Measurements from ENCODE around the gene MTAP.

The MTAP gene

DNA sequence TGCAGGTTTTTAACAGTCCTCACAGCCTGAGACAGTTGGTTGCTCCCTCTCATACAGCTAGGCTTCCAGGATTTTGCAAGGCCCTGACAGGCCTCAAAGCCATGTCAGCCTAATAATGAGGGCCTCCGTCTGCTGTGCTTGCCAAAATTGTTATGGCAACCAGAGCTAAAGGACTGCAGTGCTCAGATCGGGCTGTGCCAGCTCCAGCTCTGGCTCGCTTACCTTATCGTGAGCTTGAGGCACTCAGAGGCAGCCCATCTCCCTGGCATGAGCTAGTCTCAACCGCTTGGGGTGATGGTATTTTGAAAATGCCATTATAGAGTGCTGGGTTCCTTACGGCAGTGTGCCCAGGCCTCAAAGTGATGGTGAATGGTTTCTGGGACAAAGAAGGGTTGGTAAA, 8.4 kb downstream of the MTAP start:
- H3K79me2 ChIP-seq (ENCODE audit: insufficient read depth, low read length): peaks cover 97% of the 10 kb centered on the region
- no peak overlapping the region for H3K4me2 ChIP-seq (ENCODE audit: insufficient read depth, low read length)
- H3K4me3 ChIP-seq (ENCODE audit: low read depth in 1 of 2, low read length in 2 of 2): no peak overlapping the region
- H3K27me3 ChIP-seq (ENCODE audit: insufficient read depth, low read length, poor library complexity): no peaks in the 10 kb centered on the region
- DNase-seq (no peak), ATAC-seq (ENCODE audit: insufficient read depth, low read depth) (no peak)
- H3K4me1 ChIP-seq (ENCODE audit: insufficient read depth, low read length): peaks cover 29% of the 10 kb centered on the region
- 0 out of 2 replicates have a peak overlapping the region, but pooled peaks have one; percentile 13 for H3K27ac ChIP-seq (ENCODE audit: low read length)
- no peak overlapping the region for H2AFZ ChIP-seq (ENCODE audit: low read depth, low read length)
- peaks cover 62% of the 10 kb centered on the region for H4K20me1 ChIP-seq (ENCODE audit: insufficient read depth, low read length)
- no peaks in the 10 kb centered on the region for H3K9me3 ChIP-seq (ENCODE audit: insufficient read depth, low read length, severe bottlenecking)
- peaks cover 79% of the 10 kb centered on the region for H3K36me3 ChIP-seq (ENCODE audit: insufficient read depth, low read length)
- TF ChIP-seq EZH2 (IDR thresholded peaks at IDR 0.05; ENCODE audit: borderline replicate concordance, low read depth, low read length, severe bottlenecking): no peak
- TF ChIP-seq, protein P1, sequence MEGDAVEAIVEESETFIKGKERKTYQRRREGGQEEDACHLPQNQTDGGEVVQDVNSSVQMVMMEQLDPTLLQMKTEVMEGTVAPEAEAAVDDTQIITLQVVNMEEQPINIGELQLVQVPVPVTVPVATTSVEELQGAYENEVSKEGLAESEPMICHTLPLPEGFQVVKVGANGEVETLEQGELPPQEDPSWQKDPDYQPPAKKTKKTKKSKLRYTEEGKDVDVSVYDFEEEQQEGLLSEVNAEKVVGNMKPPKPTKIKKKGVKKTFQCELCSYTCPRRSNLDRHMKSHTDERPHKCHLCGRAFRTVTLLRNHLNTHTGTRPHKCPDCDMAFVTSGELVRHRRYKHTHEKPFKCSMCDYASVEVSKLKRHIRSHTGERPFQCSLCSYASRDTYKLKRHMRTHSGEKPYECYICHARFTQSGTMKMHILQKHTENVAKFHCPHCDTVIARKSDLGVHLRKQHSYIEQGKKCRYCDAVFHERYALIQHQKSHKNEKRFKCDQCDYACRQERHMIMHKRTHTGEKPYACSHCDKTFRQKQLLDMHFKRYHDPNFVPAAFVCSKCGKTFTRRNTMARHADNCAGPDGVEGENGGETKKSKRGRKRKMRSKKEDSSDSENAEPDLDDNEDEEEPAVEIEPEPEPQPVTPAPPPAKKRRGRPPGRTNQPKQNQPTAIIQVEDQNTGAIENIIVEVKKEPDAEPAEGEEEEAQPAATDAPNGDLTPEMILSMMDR (IDR thresholded peaks at IDR 0.05; ENCODE audit: borderline replicate concordance, extremely low read depth, low read length, poor library complexity, severe bottlenecking): no peak
- H3K9ac ChIP-seq (ENCODE audit: low read depth, low read length): no peak overlapping the region

DNA sequence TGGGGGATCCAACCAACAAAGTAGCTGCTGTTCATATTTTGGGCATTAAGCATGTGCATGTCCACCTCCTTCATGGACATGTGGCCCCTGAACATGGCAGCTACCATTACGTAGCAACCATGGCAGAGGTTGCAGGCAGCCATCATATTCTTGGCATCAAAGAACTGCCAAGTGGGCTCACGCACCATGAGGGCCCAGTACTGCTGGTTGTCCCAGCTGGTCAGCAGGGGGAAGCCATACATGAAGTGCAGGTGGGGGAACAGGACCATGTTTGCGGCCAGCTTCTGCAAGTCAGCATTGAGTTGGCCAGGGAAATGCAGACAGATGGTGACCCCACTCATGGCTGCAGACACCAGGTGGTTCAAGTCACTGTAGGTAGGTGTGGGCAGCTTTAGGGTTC, 9.5 kb downstream of the MTAP start:
- Histone ChIP-seq H3K4me2 (ENCODE audit: insufficient read depth, low read length) (no peak overlapping the region), H3K4me1 (ENCODE audit: insufficient read depth, low read length) (peaks cover 19% of the 10 kb centered on the region), H4K20me1 (ENCODE audit: insufficient read depth, low read length) (peaks cover 53% of the 10 kb centered on the region), H3K36me3 (ENCODE audit: insufficient read depth, low read length) (peaks cover 83% of the 10 kb centered on the region), H3K79me2 (ENCODE audit: insufficient read depth, low read length) (peaks cover 97% of the 10 kb centered on the region), H3K27ac (ENCODE audit: low read length) (no peak overlapping the region), H2AFZ (ENCODE audit: low read depth, low read length) (no peak overlapping the region), H3K4me3 (ENCODE audit: low read depth in 1 of 2, low read length in 2 of 2) (no peak overlapping the region), H3K27me3 (ENCODE audit: insufficient read depth, low read length, poor library complexity) (no peaks in the 10 kb centered on the region), H3K9me3 (ENCODE audit: insufficient read depth, low read length, severe bottlenecking) (no peaks in the 10 kb centered on the region), H3K9ac (ENCODE audit: low read depth, low read length) (no peak overlapping the region)
- TF ChIP-seq, protein P1 (IDR thresholded peaks at IDR 0.05; ENCODE audit: borderline replicate concordance, extremely low read depth, low read length, poor library complexity, severe bottlenecking): no peak
- no peak for TF ChIP-seq EZH2 (IDR thresholded peaks at IDR 0.05; ENCODE audit: borderline replicate concordance, low read depth, low read length, severe bottlenecking)
- ATAC-seq (ENCODE audit: insufficient read depth, low read depth) (no peak), DNase-seq (no peak)

GRCh38 chr9:21812415-21812814, 10.0 kb downstream of the MTAP start:
- Histone ChIP-seq H3K9me3 (ENCODE audit: insufficient read depth, low read length, severe bottlenecking) (no peaks in the 10 kb centered on the region), H3K27ac (ENCODE audit: low read length) (no peak overlapping the region), H3K79me2 (ENCODE audit: insufficient read depth, low read length) (peaks cover 97% of the 10 kb centered on the region), H3K4me1 (ENCODE audit: insufficient read depth, low read length) (peaks cover 19% of the 10 kb centered on the region), H4K20me1 (ENCODE audit: insufficient read depth, low read length) (peaks cover 48% of the 10 kb centered on the region), H3K9ac (ENCODE audit: low read depth, low read length) (no peak overlapping the region), H3K36me3 (ENCODE audit: insufficient read depth, low read length) (peaks cover 83% of the 10 kb centered on the region), H3K4me2 (ENCODE audit: insufficient read depth, low read length) (no peak overlapping the region), H3K27me3 (ENCODE audit: insufficient read depth, low read length, poor library complexity) (no peaks in the 10 kb centered on the region), H2AFZ (ENCODE audit: low read depth, low read length) (no peak overlapping the region), H3K4me3 (ENCODE audit: low read depth in 1 of 2, low read length in 2 of 2) (no peak overlapping the region)
- DNase-seq (no peak), ATAC-seq (ENCODE audit: insufficient read depth, low read depth) (no peak)
- TF ChIP-seq EZH2 (IDR thresholded peaks at IDR 0.05; ENCODE audit: borderline replicate concordance, low read depth, low read length, severe bottlenecking): no peak
- TF ChIP-seq, protein P1 (IDR thresholded peaks at IDR 0.05; ENCODE audit: borderline replicate concordance, extremely low read depth, low read length, poor library complexity, severe bottlenecking): no peak
